Psoas muscle (tissue), 8 donors: ENCODE data around the gene RRAS2. TPM values are rescaled to one million over a fixed set of nuclear protein-coding genes. Genes with fewer than 3 reads are reported as not detected.

ENCODE experiments used
- ATAC-seq, 4 donors: fragments of 200-7000 bp; cut with Tn5 transposase; one replicate each; pipeline ENCODE4 v1.9.1; 2020; ENCODE audit warnings: moderate library complexity in 3 of 4, mild to moderate bottlenecking in 2 of 4
- DNase-seq, 2 donors: peaks; one replicate each; pipeline ENCODE4 v3.0.0-alpha.2; 2020
- H3K27ac ChIP-seq: fragments of 200-600 bp; one replicate; pipeline ENCODE4 v1.8.0; 2022
- H3K27me3 ChIP-seq, 3 donors: fragments of 200-600 bp in 1 of 3; one replicate each; pipeline versions ENCODE4 v1.6.1 to v1.8.0; 2013 to 2022; ENCODE audit warnings: low read length in 2 of 3, mild to moderate bottlenecking in 2 of 3, moderate library complexity in 1 of 3; ENCODE audit not compliant: insufficient read depth in 3 of 3
- H3K36me3 ChIP-seq, 2 donors: fragments of 200-600 bp in 1 of 2; one replicate each; pipeline versions ENCODE4 v1.6.1 to v1.8.0; 2013 to 2022; ENCODE audit warnings: low read depth in 1 of 2, mild to moderate bottlenecking in 1 of 2, moderate library complexity in 1 of 2; ENCODE audit not compliant: insufficient read depth in 1 of 2
- H3K4me1 ChIP-seq: fragments of 200-600 bp; one replicate; pipeline ENCODE4 v1.8.0; 2022
- H3K4me3 ChIP-seq: fragments of 200-600 bp; one replicate; pipeline ENCODE4 v1.8.0; 2022; ENCODE audit warnings: mild to moderate bottlenecking
- H3K9me3 ChIP-seq: fragments of 200-600 bp; one replicate; pipeline ENCODE4 v1.8.0; 2022
- CTCF ChIP-seq: fragments of 200-600 bp; IDR thresholded peaks from one replicate; pipeline ENCODE4 v1.8.0; 2022; ENCODE audit warnings: antibody characterized with exemption
- WGBS, 3 donors: extraction: QIAGEN DNeasy Blood & Tissue Kit; methylation state at CpG; one replicate each; pipeline versions ENCODE4 v1.1.6 to v1.1.7; 2013; 5-methylcytosine and 5-hydroxymethylcytosine counted together
- intact Hi-C, 2 donors: fragments of 100-400 bp; cut with DNase I; formaldehyde crosslinking; loops; one replicate each; pipeline versions ENCODE4 v1.11.0 to v1.14.2; 2022
- polyA plus RNA-seq, 3 donors: library from polyadenylated mRNA; stranded (reverse); fragments of 200-250 nt; gene quantifications; one replicate each; pipeline ENCODE4 v1.2.3, GENCODE V29; 2013
- total RNA-seq, 4 donors: library from RNA; stranded (reverse); fragmentation: NEBNext Ultra II Directional in 2 of 4; extraction: Animal tissue kit (Norgen Biotek cat#: 25700) in 2 of 4; gene quantifications; one replicate each; pipeline versions ENCODE4 v1.2.1 to v1.2.4, GENCODE V29; 2021 to 2023
- donor health status: healthy with polysubstance abuse.
- donor health status: DM: no; HTN: no; CAD: no; lungs with moderate emphysema.
- donor health status: Bipolar disorder and iron deficiency.
- donor health status: healthy.
- donor health status: DM: yes; HTN: yes; CAD: no.
- donor health status: DM: no; HTN: no; CAD: no.
- donor health status: DM: no; HTN: no; CAD: no.
- donor health status: DM: yes; HTN: yes; CAD: no.

Gene RRAS2
- total and polyA plus RNA-seq, 7 donors: 44.3 to 89.8 (median 54.0) TPM

GRCh38 chr11:14230407-14230806 is 128.6 kb downstream of the RRAS2 start:
- no peak for DNase-seq
- ATAC-seq: no peak
- 75 to 77% (median 76%) methylated on average over 6 of the region's 6 CpGs for WGBS, 3 donors
- Histone ChIP-seq H3K9me3 (peaks cover 6% of the 10 kb centered on the region), H3K36me3 (no peaks in the 10 kb centered on the region), H3K4me1 (no peaks in the 10 kb centered on the region), H3K27me3 (peaks cover 0 to 11% (median 0%) of the 10 kb centered on the region in 3 donors), H3K4me3 (no peak overlapping the region), H3K27ac (no peak overlapping the region)
- TF ChIP-seq CTCF: no peak
- intact Hi-C loops: no loop called here

GRCh38 chr11:14229472-14229871 is 129.5 kb downstream of the RRAS2 start:
- no peak for ATAC-seq
- Histone ChIP-seq H3K36me3 (no peaks in the 10 kb centered on the region), H3K4me1 (no peaks in the 10 kb centered on the region), H3K27ac (no peak overlapping the region), H3K4me3 (no peak overlapping the region), H3K9me3 (peaks cover 6% of the 10 kb centered on the region), H3K27me3 (peaks cover 0 to 7% (median 0%) of the 10 kb centered on the region in 3 donors)
- WGBS, 3 donors: 58 to 75% (median 70%) methylated on average over 11 of the region's 11 CpGs
- no peak for DNase-seq
- TF ChIP-seq CTCF: no peak
- intact Hi-C loops: no loop called here

- no peak for TF ChIP-seq CTCF
- H3K27me3 ChIP-seq: peaks cover 0 to 7% (median 0%) of the 10 kb centered on the region in 3 donors
These were observed 130.6 kb downstream of the RRAS2 start for GRCh38 chr11:14228356-14228755.

More at GRCh38 chr11:14228356-14228755, 130.6 kb downstream of the RRAS2 start:
- Histone ChIP-seq H3K27ac (no peak overlapping the region), H3K9me3 (peaks cover 6% of the 10 kb centered on the region), H3K4me1 (no peaks in the 10 kb centered on the region), H3K36me3 (no peaks in the 10 kb centered on the region), H3K4me3 (no peak overlapping the region)
- intact Hi-C loops: no loop called here
- WGBS, 3 donors: 77% methylated on average over 2 of the region's 2 CpGs
- ATAC-seq: no peak
- no peak for DNase-seq

Other genes with a start within 250 kb of the RRAS2 start
- gene COPB1, start 140.6 kb upstream of the RRAS2 start, total RNA-seq: 10 to 100 TPM; 30.7 to 37.1 (median 34.3) TPM
- gene COPB1, start 140.6 kb upstream of the RRAS2 start, polyA plus RNA-seq: 10 to 100 TPM; 24.7 to 52.1 (median 42.1) TPM
- 100 to 1,000 TPM; 113 to 229 (median 183) TPM for gene PSMA1, start 161.2 kb upstream of the RRAS2 start, total RNA-seq
- gene PSMA1, start 161.2 kb upstream of the RRAS2 start, polyA plus RNA-seq: 100 to 1,000 TPM; 182 to 357 (median 235) TPM